Smooth muscle cell (in vitro differentiated cells): ENCODE measurements around the gene NT5C1A. TPM values are rescaled to one million over a fixed set of nuclear protein-coding genes. Genes with fewer than 3 reads are reported as not detected.

ENCODE experiments used
- DNase-seq: peaks from one replicate; lab custom pipeline; 2025; ENCODE audit not compliant: unreplicated experiment; lab: John Stamatoyannopoulos, UW
- H2AFZ ChIP-seq: fragments of 200-600 bp; sonication (generic); 2 replicates; pipeline ENCODE4 v1.6.0; 2016; ENCODE audit warnings: antibody characterized with exemption, low read depth, mild to moderate bottlenecking
- H3F3A ChIP-seq: fragments of 200-600 bp; sonication (generic); 2 replicates; pipeline ENCODE4 v1.6.0; 2017; ENCODE audit warnings: antibody characterized with exemption, low read depth
- H3K27ac ChIP-seq: fragments of 200-600 bp; sonication (generic); 2 replicates; pipeline ENCODE4 v1.5.1; 2016; ENCODE audit warnings: low read depth, mild to moderate bottlenecking
- H3K27me3 ChIP-seq: fragments of 200-600 bp; sonication (generic); 2 replicates; pipeline ENCODE4 v1.6.1; 2016; ENCODE audit warnings: low read depth, mild to moderate bottlenecking
- H3K36me3 ChIP-seq: fragments of 200-600 bp; sonication (generic); 2 replicates; pipeline ENCODE4 v1.5.1; 2016; ENCODE audit warnings: low read depth
- H3K4me1 ChIP-seq: fragments of 200-600 bp; sonication (generic); 2 replicates; pipeline ENCODE4 v1.5.1; 2016; ENCODE audit warnings: low read depth
- H3K4me2 ChIP-seq: fragments of 200-600 bp; sonication (generic); 2 replicates; pipeline ENCODE4 v1.6.0; 2016; ENCODE audit warnings: mild to moderate bottlenecking
- H3K4me3 ChIP-seq: fragments of 200-600 bp; sonication (generic); 2 replicates; pipeline ENCODE4 v1.5.1; 2016; ENCODE audit warnings: mild to moderate bottlenecking
- H3K79me2 ChIP-seq: fragments of 200-600 bp; sonication (generic); 2 replicates; pipeline ENCODE4 v1.6.0; 2016; ENCODE audit warnings: low read depth, mild to moderate bottlenecking
- H3K9ac ChIP-seq: fragments of 200-600 bp; sonication (generic); 2 replicates; pipeline ENCODE4 v1.6.0; 2016; ENCODE audit warnings: low read depth
- H3K9me3 ChIP-seq: fragments of 200-600 bp; sonication (generic); replicated peaks from 2 replicates; pipeline ENCODE4 v1.5.1; 2016; ENCODE audit warnings: low read depth
- H4K20me1 ChIP-seq: fragments of 200-600 bp; sonication (generic); 2 replicates; pipeline ENCODE4 v1.6.0; 2016; ENCODE audit warnings: low read depth
- CTCF ChIP-seq: fragments of 200-600 bp; sonication (generic); IDR thresholded peaks from 2 replicates; pipeline ENCODE4 v1.5.1; 2017; ENCODE audit warnings: borderline replicate concordance, mild to moderate bottlenecking, antibody characterized with exemption; ENCODE audit not compliant: insufficient read depth, poor library complexity, severe bottlenecking
- WGBS: methylation state at CpG from one replicate; pipeline ENCODE4 v1.1.7; 2016; ENCODE audit warnings: low lambda C conversion rate; 5-methylcytosine and 5-hydroxymethylcytosine counted together
- polyA plus RNA-seq: library from polyadenylated mRNA; unstranded; fragments of >200 nt; fragmentation: Nextera tagmentation; extraction: Ambion mirVana; gene quantifications from 2 replicates; pipeline ENCODE4 v1.2.1, GENCODE V29; 2016
- total RNA-seq: library from RNA; depleted of rRNA; stranded (reverse); fragments of >200 nt; gene quantifications from 2 replicates; pipeline ENCODE4 v1.2.3, GENCODE V29; 2014

NT5C1A gene
- total and polyA plus RNA-seq, 2 experiments from 2014 or later, result not detected

- no peaks in the 10 kb centered on the region for H3K36me3 ChIP-seq
- peak overlapping the region; percentile 59 for H2AFZ ChIP-seq
- WGBS, result 26% methylated on average over 41 of the region's 42 CpGs
- no peaks in the 10 kb centered on the region for H3F3A ChIP-seq
- H3K27me3 ChIP-seq, result no peaks in the 10 kb centered on the region
- TF ChIP-seq CTCF, result peak; percentile 81
- DNase-seq, result peak; percentile 30
- H3K4me1 ChIP-seq, result no peaks in the 10 kb centered on the region
- no peaks in the 10 kb centered on the region for H4K20me1 ChIP-seq
- H3K79me2 ChIP-seq, result no peaks in the 10 kb centered on the region
- no peak overlapping the region for H3K27ac ChIP-seq
- H3K9ac ChIP-seq, result no peak overlapping the region
- no peak overlapping the region for H3K4me3 ChIP-seq
- no peaks in the 10 kb centered on the region for H3K9me3 ChIP-seq
- H3K4me2 ChIP-seq, result peak overlapping the region; percentile 22
Measured at GRCh38 chr1:39609618-39610331, 62.1 kb downstream of the NT5C1A start.

Other genes with a start within 250 kb of the NT5C1A start
- gene BMP8A, start 180.5 kb downstream of the NT5C1A start, total RNA-seq, result 1.4 TPM in 1 of 2 replicates, not detected in the other
- 0.10 and 0.13 TPM in 2 replicates for gene BMP8A, start 180.5 kb downstream of the NT5C1A start, polyA plus RNA-seq
- gene PABPC4, start 95.3 kb downstream of the NT5C1A start, total RNA-seq, result 76.3 and 106 TPM in 2 replicates
- 67.1 and 90.3 TPM in 2 replicates for gene PABPC4, start 95.3 kb downstream of the NT5C1A start, polyA plus RNA-seq
- gene HEYL, start 32.5 kb downstream of the NT5C1A start, total RNA-seq, result 5.1 and 7.8 TPM in 2 replicates
- 12.2 and 16.5 TPM in 2 replicates for gene HEYL, start 32.5 kb downstream of the NT5C1A start, polyA plus RNA-seq
- gene HPCAL4, start 19.3 kb upstream of the NT5C1A start, total RNA-seq, result 0.04 and 0.22 TPM in 2 replicates
- 0.17 TPM in 1 of 2 replicates, not detected in the other for gene HPCAL4, start 19.3 kb upstream of the NT5C1A start, polyA plus RNA-seq
- gene PPIE, start 66.8 kb upstream of the NT5C1A start, total RNA-seq, result 45.1 and 47.8 TPM in 2 replicates
- gene PPIE, start 66.8 kb upstream of the NT5C1A start, polyA plus RNA-seq, result 62.0 and 75.9 TPM in 2 replicates
- gene OXCT2, start 99.2 kb upstream of the NT5C1A start, total RNA-seq, result not detected in 2 replicates
- gene OXCT2, start 99.2 kb upstream of the NT5C1A start, polyA plus RNA-seq, result not detected in 2 replicates
- 0.27 TPM in 1 of 2 replicates, not detected in the other for gene BMP8B, start 116.8 kb upstream of the NT5C1A start, total RNA-seq
- 0.06 TPM in 1 of 2 replicates, not detected in the other for gene BMP8B, start 116.8 kb upstream of the NT5C1A start, polyA plus RNA-seq
- gene TRIT1, start 211.4 kb upstream of the NT5C1A start, total RNA-seq, result 22.1 and 26.7 TPM in 2 replicates
- 12.8 and 19.7 TPM in 2 replicates for gene TRIT1, start 211.4 kb upstream of the NT5C1A start, polyA plus RNA-seq
- gene MYCL, start 229.8 kb upstream of the NT5C1A start, total RNA-seq, result 3.7 and 4.5 TPM in 2 replicates
- 0.98 and 2.4 TPM in 2 replicates for gene MYCL, start 229.8 kb upstream of the NT5C1A start, polyA plus RNA-seq